ENCODE results near the gene ANXA11. TPM values are rescaled to one million over a fixed set of nuclear protein-coding genes. Genes with fewer than 3 reads are reported as not detected.
"Not testable (repeated sequence)": the region's sequence is repeated elsewhere in the genome, so short reads cannot be mapped to it uniquely, and the experiment has no call there.

ANXA11 gene
- total RNA-seq, result 456 TPM
- long read RNA-seq, full-length matches to known transcripts, result 1,377 of 2,169 reads
- long read RNA-seq, partial matches to known transcripts, result 571 of 2,169 reads
- long read RNA-seq, other reads (novel, unspliced or antisense), result 221 of 2,169 reads

DNA sequence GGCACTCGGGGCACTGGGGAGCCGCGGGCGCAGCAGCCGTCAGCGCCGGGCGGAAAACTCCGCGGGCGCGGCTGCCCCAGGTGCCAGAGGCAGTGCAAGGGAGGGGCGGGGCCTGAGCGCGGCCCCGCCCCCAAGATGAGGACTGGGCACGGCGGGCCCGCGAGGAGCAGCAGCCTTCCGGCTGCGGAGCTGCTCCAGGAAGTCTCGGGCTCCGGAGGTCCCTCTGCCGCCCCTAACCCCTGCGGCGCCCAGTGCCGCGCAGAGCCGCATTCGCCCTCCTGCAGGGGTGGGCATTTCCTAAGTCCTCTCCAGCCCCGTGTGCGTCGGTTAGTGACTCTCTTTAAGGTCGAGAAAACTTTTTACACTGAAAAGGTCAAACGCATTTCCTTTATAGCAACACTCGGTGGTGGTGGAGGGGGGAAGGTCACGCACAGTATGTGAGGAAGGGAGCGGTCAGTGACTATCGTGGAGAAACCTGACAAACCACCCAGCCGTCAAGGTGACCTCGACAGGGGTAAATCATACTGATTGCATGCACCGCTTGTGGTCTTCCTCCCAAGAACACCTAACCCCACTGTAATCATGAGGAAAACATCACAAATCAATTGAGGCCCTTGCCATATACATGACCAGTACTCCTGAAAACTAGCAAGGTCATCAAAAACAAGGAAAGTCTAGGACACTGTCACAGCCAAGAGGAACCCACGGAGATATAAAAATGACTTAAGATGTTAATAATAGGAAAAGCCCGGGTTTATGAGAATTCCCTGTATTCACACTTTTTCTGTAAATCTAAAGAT, at the start of gene ANXA11:
TSS of gene ANXA11 (minus strand) at position 61 of the 800 bp plus-strand sequence. CDS start 32,676 bp downstream, outside the sequence.
- DNase-seq (ENCODE audit: low spot score), result peak; percentile 95

DNA sequence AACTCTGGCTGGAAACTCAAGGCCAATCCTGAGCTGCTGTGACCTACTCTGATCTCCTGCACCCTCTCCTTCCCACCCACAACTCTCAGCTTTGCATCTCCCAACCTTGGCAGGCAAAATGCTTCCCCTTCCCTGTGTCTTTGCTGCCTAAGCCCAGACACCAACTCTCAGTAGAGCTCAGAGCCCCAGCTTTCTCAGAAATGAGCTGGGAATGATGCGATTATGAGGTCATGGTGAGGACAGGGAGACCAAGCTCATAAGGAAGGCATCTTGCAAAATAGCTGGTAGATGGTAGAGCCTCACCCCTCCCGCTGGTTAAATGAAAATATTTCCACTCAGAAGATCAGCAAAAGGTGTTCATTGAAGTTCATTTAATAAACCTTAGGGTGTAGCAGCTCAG, 49.4 kb upstream of the ANXA11 start:
- not testable (repeated sequence) for DNase-seq (ENCODE audit: low spot score)

DNA sequence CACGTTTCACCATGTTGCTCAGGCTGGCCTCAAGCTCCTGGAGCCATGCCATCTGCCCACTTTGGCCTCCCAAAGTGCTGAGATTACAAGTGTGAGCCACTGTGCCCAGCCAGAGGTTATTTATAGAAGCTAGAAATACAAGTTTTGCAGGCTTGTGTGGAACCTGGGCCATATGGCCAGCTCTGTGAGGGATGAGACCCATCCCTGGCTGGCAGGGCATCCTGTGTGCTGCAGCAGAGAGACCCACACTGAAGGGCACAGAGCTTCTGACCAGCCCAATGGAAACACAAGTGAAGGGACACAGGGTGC, 48.6 kb upstream of the ANXA11 start:
- DNase-seq (ENCODE audit: low spot score), result not testable (repeated sequence)

DNA sequence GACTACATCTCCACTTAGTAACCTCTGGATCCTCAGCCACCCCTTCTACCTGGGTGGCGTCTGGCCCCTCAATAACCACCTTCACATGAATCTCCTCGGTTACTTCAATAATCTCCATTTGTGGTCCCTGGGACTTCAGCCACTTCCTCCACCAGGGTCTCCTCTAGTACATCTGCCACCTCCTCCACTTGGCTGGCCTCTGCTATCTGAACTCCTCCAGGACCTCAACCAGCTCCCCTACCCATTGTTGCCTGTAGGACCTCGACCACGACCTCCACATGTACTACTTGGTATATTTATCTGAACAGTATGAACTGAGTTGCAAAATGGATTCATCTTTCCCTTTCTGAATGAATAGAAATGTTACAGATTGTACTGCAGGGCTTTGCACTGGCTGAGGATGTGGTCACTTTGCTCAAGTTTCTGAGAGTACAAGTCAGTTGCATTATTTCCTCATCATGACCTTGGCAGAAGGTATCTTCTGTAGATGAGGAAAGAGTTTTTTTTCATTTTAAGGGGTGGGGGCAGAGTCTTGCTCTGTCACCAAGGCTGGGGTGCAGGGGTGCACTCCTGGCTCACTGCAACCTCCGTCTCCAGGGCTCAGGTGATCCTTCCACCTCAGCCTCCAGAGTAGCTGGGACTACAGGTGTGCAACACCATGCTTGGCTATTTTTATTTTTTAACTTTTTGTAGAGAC, 48.1 kb upstream of the ANXA11 start:
- no peak for DNase-seq (ENCODE audit: low spot score)

DNA sequence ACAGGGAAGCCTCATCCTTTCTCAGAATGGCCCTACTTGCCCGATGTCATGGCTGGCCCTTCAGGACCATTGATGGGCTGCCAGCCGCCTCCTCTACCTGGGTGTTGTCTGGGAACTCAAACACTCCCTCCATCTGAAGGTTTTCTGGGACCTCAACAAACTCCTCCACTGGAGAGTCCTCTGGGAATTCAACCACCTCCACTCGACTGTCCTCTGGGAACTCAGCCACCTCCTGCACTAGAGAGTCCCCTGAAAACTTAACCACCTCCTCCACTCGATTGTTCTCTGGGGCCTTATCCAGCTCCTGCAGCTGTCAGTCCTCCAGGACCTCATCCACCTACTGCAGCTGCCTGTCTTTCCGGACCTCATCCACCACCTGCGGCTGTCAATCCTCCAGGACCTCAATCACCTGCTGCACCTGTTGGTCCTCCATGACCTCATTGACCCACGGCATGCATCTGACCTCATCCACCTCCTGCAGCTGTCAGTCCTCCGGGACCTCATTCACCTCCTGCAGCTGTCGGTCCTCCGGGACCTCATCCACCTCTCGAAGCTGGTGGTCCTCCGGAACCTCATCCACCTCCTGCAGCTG, 47.1 kb upstream of the ANXA11 start:
- no peak for DNase-seq (ENCODE audit: low spot score)

DNA sequence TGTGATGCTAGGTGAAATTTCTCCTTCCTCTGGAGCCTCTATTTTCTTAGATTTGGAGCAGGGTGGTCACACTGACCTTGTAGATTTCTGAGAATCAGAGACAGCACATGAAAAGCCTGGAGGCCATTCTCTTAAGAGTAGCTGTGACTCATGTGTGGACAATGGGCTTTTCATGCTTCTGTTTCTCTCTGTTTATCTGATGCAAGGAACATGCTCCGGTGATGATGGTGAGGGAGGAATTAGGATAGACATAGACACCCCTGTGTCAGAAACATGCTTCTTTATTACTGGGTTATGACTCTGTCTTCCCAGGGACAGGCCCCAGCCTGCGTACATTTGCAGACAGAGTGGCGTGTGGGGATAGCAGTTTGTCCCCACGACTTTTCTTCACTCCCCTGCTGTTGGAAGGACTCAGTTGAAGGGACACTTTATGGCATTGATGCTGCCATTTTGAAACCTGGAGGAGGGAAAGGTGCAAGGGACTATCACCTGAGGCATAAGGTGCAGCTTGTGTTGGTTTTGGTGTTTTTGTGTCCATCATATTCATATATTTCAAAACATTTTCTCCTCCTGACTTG, 46.5 kb upstream of the ANXA11 start:
- DNase-seq (ENCODE audit: low spot score), result not testable (repeated sequence)

DNA sequence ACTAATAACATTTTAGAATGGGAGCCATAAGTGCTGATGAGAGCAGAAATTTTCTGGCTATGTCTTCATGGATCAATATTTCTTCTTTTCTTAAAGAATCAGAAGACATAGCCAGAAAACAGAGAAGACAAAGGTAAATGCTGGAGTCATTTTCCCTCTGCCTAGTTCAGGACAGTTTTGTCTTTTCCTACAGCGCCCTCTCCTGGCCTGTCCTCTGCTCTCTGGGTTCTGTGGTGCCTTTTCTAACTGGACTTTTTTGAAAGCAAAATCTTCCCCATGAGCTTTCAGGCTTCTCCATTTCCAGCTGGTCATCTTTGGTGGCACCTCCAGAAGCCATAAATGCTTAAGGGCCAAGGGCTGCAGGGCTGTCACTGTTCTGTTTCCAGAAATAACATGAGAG, 45.1 kb upstream of the ANXA11 start:
- not testable (repeated sequence) for DNase-seq (ENCODE audit: low spot score)

DNA sequence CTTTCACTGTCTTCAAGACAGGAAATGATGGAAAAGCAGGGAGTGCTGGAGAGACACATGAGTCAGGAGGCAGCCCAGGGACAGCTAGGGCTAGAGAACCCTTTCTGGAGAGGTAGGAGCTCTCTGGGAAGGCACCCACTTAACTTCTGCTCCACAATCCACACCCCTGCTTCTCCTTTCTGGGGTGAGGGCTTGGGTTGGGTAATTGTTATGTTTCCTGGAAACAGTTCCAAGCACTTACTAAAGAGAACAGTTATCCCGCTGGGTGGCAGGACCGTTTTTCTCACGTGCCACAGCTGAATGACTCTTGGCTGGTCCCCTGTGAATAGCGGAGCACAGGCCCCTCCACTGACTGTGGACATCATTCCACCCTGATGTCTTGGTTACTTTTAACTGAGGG, 44.6 kb upstream of the ANXA11 start:
- not testable (repeated sequence) for DNase-seq (ENCODE audit: low spot score)

DNA sequence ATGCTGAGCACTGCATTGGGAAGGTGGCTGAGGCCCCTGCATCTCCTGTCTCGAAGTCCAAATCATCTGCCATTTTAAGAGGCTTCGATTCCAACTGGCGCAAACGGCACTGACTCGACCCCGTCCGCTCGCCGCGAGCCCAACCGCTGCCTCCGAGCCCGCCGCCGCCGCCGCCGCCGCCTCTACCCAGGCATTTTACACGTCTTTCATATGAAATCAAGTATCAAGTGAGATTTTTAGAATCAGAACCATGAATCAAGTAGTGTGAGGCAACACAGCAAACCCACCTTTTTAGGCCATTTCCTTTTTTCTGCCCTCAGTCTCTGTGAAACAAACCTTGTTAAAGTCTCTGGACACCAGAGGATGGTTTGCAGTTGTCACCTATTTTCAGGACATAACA, 42.3 kb upstream of the ANXA11 start:
- DNase-seq (ENCODE audit: low spot score), result not testable (repeated sequence)

DNA sequence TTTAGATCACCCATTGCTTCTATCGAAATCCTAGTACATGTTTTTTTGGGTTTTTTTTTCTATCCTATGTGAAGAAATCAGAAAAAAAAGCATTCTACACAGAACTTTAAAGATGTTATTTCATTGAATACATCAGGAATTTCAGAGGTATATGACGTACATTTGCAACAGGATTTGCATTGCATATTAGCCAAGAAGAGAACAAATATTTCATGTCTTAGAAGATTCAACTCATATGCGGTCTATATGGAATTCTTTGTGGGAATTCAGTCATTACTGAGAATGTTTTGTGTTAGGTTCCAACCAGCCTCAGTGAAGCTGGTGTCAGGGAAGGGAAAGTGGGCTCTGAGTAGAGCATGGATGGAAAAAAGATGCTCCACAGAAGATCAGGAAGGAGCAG, 39.0 kb upstream of the ANXA11 start:
- DNase-seq (ENCODE audit: low spot score), result not testable (repeated sequence)

DNA sequence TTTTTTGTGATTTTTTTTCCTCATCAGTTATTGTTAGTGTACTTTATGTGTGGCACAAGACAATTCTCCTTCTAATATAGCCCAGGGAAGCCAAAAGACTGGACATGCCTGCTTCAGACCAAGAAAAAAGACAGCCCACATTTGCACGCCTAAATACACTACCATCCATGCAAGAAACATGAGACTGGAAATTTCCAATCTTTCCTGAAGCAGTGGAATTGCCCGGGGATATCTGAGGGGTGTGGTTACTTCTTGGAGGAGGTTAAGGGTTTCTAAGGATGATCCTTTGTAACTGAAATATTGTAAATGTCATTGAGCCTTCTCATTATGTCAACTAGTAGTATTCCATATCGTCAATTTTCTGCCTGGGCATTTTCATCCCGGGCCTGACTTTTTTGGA, 37.0 kb upstream of the ANXA11 start:
- DNase-seq (ENCODE audit: low spot score), result not testable (repeated sequence)

DNA sequence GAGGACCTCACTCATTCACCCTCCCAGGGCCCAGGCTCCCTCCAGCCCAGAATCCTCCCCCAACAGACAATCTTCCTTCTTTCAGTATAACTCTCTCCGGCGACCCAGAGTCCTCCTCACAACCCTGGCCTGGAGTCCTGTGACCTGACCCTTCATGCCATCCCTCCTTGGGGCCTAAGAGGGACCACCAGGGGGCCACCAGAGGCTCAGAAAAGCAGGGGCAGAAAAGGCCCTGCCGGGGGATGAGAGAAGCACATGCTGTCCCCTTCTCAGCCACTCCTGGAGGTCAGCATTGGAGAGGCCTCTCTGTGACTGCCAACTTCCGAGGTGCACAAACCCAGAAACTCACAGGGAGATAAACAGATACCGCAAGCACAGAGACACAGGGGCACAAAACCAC, 31.1 kb upstream of the ANXA11 start:
- not testable (repeated sequence) for DNase-seq (ENCODE audit: low spot score)

DNA sequence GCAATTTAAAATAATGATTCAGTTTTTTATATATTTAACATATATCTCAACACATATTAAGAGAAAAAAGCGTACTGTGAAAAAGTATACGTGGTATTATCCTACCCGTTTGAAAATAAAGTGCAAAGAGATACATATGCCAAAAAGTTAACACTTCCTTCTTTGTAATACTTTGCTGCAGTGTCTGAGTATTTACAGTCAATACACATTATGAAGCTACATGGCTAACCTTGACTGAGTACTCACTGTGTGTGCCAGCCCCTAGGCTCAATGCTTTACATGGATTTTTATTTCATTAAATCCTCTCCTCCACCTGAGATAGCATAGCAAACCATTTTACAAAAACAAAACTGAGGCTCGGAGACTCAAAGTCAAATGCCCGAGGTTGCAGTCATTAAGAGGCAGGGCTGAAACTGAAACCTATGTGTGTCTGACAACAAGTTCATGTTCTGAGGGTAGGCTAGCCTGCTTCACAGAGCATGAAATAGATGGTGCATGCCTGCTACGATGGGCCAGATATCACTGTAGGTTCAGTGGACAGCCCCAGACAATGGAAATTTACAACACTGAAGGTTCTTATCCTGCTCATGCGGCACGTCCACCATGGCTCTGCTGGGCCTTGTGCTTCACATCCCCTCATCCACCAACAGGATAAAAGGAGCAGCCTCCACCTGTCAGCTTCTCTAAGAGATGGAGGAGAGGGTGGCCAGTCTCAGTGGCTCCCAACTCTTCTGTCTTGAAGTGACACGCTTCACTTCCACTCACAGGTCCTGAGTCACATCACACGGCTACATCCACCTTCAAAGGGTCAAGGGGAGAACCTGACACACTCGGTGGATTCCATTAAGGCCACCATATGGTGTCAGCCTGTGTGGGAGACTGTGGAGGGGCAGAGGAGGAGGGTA, 29.2 kb upstream of the ANXA11 start:
- DNase-seq (ENCODE audit: low spot score), result not testable (repeated sequence)

DNA sequence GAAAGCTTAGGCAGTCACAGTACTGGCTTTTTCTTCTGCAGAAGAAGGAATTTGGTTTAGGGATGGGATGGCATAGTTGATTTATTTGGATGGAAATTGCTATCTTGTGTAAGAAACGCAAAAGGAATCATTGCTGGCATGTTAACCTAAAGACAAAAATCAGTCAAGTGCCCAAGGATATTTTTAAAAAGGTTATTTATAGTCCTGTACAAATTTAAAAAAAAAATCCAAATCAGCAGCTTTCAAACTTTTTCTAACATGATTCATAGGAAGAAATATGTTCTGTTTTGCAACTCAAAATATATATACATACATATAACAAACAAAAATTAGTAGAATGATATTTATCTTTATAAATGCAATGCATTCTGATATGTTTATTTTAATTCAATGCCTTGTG, 28.5 kb upstream of the ANXA11 start:
- DNase-seq (ENCODE audit: low spot score), result not testable (repeated sequence)

DNA sequence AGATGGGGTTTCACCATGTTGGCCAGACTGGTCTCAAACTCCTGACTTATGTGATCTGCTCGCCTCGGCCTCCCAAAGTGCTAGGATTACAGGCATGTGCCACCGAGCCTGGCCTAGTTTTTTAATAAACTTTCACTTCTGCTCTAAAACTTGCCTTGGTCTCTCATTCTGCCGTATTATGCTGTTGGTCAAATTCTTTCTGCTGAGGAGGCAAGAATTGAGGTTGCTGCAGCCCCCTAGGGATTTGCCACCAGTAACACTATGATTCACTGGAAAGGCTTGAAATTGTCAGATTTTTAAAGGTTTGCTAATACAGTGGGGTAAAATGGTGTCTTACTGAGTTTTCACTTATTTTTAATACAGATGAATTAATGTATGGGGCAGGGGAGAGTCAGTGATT, 21.4 kb upstream of the ANXA11 start:
- not testable (repeated sequence) for DNase-seq (ENCODE audit: low spot score)

DNA sequence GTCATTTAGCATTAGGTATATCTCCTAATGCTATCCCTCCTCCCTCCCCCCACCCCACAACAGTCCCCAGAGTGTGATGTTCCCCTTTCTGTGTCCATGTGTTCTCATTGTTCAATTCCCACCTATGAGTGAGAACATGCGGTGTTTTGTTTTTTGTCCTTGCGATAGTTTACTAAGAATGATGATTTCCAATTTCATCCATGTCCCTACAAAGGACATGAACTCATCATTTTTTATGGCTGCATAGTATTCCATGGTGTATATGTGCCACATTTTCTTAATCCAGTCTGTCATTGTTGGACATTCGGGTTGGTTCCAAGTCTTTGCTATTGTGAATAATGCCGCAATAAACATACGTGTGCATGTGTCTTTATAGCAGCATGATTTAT, 17.7 kb upstream of the ANXA11 start:
- DNase-seq (ENCODE audit: low spot score), result not testable (repeated sequence)

DNA sequence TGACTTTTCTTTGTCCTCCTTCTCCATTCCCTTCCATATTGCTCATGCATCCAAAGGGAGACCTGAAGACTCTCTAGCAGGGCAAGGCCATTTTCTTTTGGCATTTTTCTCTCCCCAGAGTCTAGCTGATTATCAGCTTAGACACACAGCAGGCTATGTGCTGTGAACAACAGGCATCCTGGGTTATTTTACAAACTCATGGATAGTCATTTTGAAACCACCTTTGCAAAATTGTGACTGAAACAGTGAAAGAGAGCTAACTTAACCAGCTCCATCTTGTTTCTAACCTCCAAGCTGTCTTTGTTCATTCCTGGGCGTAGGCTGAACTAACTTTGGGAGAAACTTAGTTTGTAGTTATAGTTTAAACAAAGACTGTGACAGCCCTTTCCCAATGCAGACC, 13.5 kb upstream of the ANXA11 start:
- not testable (repeated sequence) for DNase-seq (ENCODE audit: low spot score)

DNA sequence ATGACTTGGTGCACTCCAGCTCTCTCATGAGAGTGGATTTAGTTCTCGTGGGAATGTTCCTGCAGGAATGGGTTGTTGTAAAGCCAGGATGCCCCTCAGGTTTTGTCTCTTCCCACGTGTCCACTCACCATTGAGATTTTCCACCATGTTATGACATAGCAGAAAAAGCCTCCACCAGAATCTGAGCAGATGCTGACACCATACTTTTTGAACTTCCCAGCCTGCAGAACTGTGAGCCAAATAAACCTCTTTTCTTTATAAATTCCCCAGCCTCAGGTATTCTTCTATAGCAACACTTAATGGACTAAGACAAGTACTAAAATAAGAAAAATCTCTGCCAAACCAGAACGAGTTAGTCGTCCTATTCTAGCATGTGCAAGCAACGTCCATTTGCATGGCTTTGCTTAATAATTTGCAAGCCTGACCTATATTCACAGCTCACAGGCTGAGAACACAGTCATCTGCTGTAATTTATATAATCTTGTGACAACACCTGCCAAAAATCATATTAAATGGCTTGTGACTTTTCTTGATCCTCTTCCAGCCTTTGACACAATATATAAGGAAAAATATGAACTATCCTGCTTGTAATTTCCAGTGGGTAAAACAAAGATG, 9.1 kb upstream of the ANXA11 start:
- DNase-seq (ENCODE audit: low spot score), result not testable (repeated sequence)

DNA sequence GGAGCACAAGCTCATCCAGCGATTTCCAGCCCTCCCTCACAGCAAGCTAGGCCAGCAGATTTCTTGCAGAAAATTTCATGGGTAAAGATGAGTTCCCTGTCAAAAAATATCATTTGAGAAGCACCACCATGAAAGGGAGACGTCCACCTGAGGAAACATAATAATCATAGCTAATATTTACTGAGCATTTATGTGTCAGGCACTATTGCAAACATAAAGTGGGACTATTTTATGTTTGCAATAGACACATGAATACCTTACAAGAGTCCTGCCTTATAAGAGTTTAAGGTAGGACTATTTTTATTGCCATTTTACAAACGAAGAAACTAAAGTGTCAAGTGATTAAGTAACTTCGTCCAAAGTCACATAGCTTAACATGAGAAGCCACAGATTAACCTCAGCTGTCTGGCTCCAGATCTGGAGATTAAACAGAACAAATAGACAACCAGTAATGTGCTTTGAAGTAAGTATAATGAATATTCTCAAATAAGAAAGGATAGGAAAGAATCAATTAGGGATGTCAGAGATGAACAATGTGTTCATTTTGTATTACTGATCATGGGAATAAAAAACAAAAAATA, 7.3 kb upstream of the ANXA11 start:
- not testable (repeated sequence) for DNase-seq (ENCODE audit: low spot score)

DNA sequence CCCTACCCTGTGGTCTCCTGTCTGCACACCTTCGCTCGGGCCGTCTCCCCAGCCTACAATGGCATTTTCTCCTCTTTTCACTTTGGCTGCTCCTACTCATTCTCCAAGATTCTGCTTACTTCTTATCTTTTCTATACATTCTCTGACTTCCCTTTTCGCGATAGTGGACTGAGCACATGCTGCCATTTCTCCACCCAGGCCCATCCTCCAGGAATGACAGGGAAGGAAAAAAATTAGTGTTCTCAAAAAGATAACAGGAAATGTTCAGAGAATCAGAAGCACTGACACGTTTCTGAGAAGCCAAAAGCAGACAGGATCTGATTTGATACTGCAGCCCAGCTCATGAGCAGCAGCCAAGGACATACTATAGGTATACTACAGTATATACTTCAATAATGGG, 6.4 kb upstream of the ANXA11 start:
- no peak for DNase-seq (ENCODE audit: low spot score)

Data from mesenteric fat pad (tissue), 1 donor.